Transverse colon (tissue), 4 donors: ENCODE measurements around the gene UAP1L1. TPM values are rescaled to one million over a fixed set of nuclear protein-coding genes. Genes with fewer than 3 reads are reported as not detected.

Experiments used
- DNase-seq: peaks from one replicate; pipeline ENCODE4 v3.0.0-alpha.2; 2019
- H3K27ac ChIP-seq, 4 donors: fragments of 200-600 bp; sonication (generic); 2 replicates each; pipeline ENCODE4 v1.5.1; 2016 to 2018; ENCODE audit warnings: inconsistent platforms in 4 of 4
- H3K27me3 ChIP-seq: fragments of 200-600 bp; sonication (generic); 2 replicates; pipeline ENCODE4 v1.5.1; 2017; ENCODE audit warnings: inconsistent platforms
- H3K36me3 ChIP-seq, 4 donors: fragments of 200-600 bp; sonication (generic); 2 replicates each; pipeline ENCODE4 v1.5.1; 2017 to 2019; ENCODE audit warnings: inconsistent platforms in 4 of 4
- H3K4me1 ChIP-seq, 4 donors: fragments of 200-600 bp; sonication (generic); 2 replicates each; pipeline ENCODE4 v1.5.1; 2017 to 2020; ENCODE audit warnings: inconsistent platforms in 4 of 4
- H3K4me3 ChIP-seq, 4 donors: fragments of 200-600 bp; sonication (generic); 1 replicate in 1 of 4; 2 replicates in 3 of 4; pipeline versions ENCODE4 v1.5.1 to v1.6.1; 2017 to 2019; ENCODE audit warnings: inconsistent platforms in 4 of 4
- H3K9me3 ChIP-seq, 2 donors: fragments of 200-600 bp; sonication (generic); 2 replicates each; pipeline ENCODE4 v1.5.1; 2017 to 2019; ENCODE audit warnings: inconsistent platforms in 2 of 2
- CTCF ChIP-seq, 5 experiments: fragments of 200-600 bp in 3 of 5; fragments of 450-650 bp in 2 of 5; sonication (generic) in 3 of 5; IDR thresholded peaks; 1 replicate in 2 of 5; 2 replicates in 3 of 5; pipeline ENCODE4 v1.5.1; 2016 to 2017; ENCODE audit warnings: antibody characterized with exemption in 5 of 5, inconsistent platforms in 3 of 5, mild to moderate bottlenecking in 2 of 5, moderate library complexity in 1 of 5
- EP300 ChIP-seq: sonication (generic); formaldehyde crosslinking; IDR thresholded peaks from one replicate; pipeline ENCODE4 v1.6.1; 2017; ENCODE audit warnings: antibody characterized with exemption, low read depth
- POLR2A ChIP-seq: fragments of 450-650 bp; IDR thresholded peaks from one replicate; pipeline ENCODE4 v1.6.1; 2016; ENCODE audit warnings: antibody characterized with exemption, mild to moderate bottlenecking, moderate library complexity
- POLR2AphosphoS5 ChIP-seq, 3 donors: sonication (generic); formaldehyde crosslinking; IDR thresholded peaks; one replicate each; pipeline ENCODE4 v1.6.1; 2016; ENCODE audit warnings: antibody characterized with exemption in 3 of 3
- WGBS, 2 donors: methylation state at CpG; one replicate each; pipeline ENCODE4 v1.1.5; 2018; ENCODE audit warnings: low coverage in 1 of 2; 5-methylcytosine and 5-hydroxymethylcytosine counted together
- in situ Hi-C, 4 donors: fragments of 200-750 bp; cut with MboI; loops; one replicate each; pipeline versions ENCODE4 v1.15.0 to v1.15.1; 2017; ENCODE audit warnings: low sequenced_read_pairs in 3 of 4, low pct_ligation_motif_present in 1 of 4, low pct_unique_long_range_greater_than_20kb in 1 of 4
- intact Hi-C: fragments of 100-400 bp; cut with DNase I; formaldehyde crosslinking; loops from one replicate; pipeline ENCODE4 v1.15.1; 2023; ENCODE audit warnings: low total_unique reads
- total RNA-seq, 4 donors: library from RNA; depleted of rRNA; stranded (reverse); fragments of >200 nt; gene quantifications; one replicate each; pipeline ENCODE4 v1.1.0, GENCODE V29; 2016

The UAP1L1 gene
- total RNA-seq, 4 donors from 2014 or later = 6.4 to 28.8 (median 11.7) TPM

- TF ChIP-seq CTCF (IDR thresholded peaks at IDR 0.05) (no peak), EP300 (no peak), POLR2AphosphoS5 (IDR thresholded peaks at IDR 0.05) (no peak), POLR2A (no peak)
- Histone ChIP-seq H3K9me3 (no peaks in the 10 kb centered on the region), H3K36me3 (peaks cover 0 to 3% (median 0%) of the 10 kb centered on the region in 4 donors), H3K4me1 (peaks cover 0 to 18% (median 11%) of the 10 kb centered on the region in 4 donors), H3K27me3 (peaks cover 6% of the 10 kb centered on the region), H3K4me3 (no peak overlapping the region), H3K27ac (no peak overlapping the region)
- intact Hi-C loops = no loop called here
- in situ Hi-C loops = loop anchor here in 1 of 4 donors (25.0 kb wide), 1 partner anchor 102 kb away; the partner anchor contains the start of genes NDOR1, RNF208, TMEM203 and TPRN
- DNase-seq = no peak
- 92% methylated on average over 28 of the region's 38 CpGs; no CpG with 5 or more reads in 1 of the 2 donors for WGBS, 2 donors
Measured at GRCh38 chr9:137110147-137110910, 33.0 kb downstream of the UAP1L1 start.

GRCh38 chr9:137110911-137111787, 33.8 kb downstream of the UAP1L1 start:
- 88 to 93% methylated on average over 10 to 28 of the region's 28 CpGs for WGBS, 2 donors
- Histone ChIP-seq H3K4me3 (no peak overlapping the region), H3K36me3 (no peaks in the 10 kb centered on the region), H3K27ac (no peak overlapping the region), H3K27me3 (peaks cover 14% of the 10 kb centered on the region), H3K4me1 (peaks cover 0 to 18% (median 11%) of the 10 kb centered on the region in 4 donors), H3K9me3 (no peaks in the 10 kb centered on the region)
- in situ Hi-C loops = loop anchor here in 1 of 4 donors (25.0 kb wide), 1 partner anchor 101 kb away; the partner anchor contains the start of genes NDOR1, RNF208, TMEM203 and TPRN
- no peak for DNase-seq
- intact Hi-C loops = no loop called here
- TF ChIP-seq POLR2A = no peak
- no peak for TF ChIP-seq CTCF (IDR thresholded peaks at IDR 0.05)
- TF ChIP-seq POLR2AphosphoS5 (IDR thresholded peaks at IDR 0.05) = no peak
- no peak for TF ChIP-seq EP300

GRCh38 chr9:137111788-137112563, 34.7 kb downstream of the UAP1L1 start:
- Histone ChIP-seq H3K27ac (no peak overlapping the region), H3K27me3 (peaks cover 20% of the 10 kb centered on the region), H3K4me1 (peaks cover 0 to 18% (median 11%) of the 10 kb centered on the region in 4 donors), H3K4me3 (no peak overlapping the region), H3K9me3 (no peaks in the 10 kb centered on the region), H3K36me3 (no peaks in the 10 kb centered on the region)
- no peak for DNase-seq
- WGBS, 2 donors = 93% methylated on average over 21 of the region's 35 CpGs; no CpG with 5 or more reads in 1 of the 2 donors
- no peak for TF ChIP-seq POLR2A
- no peak for TF ChIP-seq POLR2AphosphoS5 (IDR thresholded peaks at IDR 0.05)
- no peak for TF ChIP-seq EP300
- TF ChIP-seq CTCF (IDR thresholded peaks at IDR 0.05) = no peak
- in situ Hi-C loops = loop anchor here in 1 of 4 donors (25.0 kb wide), 1 partner anchor 100 kb away; the partner anchor contains the start of genes NDOR1, RNF208, TMEM203 and TPRN
- intact Hi-C loops = no loop called here
